Right cardiac atrium (tissue), 5 donors: ENCODE results near the gene NAPA. TPM values are rescaled to one million over a fixed set of nuclear protein-coding genes. Genes with fewer than 3 reads are reported as not detected.
A peak's percentile ranks its signal among the peaks of the same experiment; 100 is the strongest.

Source experiments
- ATAC-seq, 2 donors: fragments of 200-7000 bp; cut with Tn5 transposase; one replicate each; pipeline versions ENCODE4 v1.8.0 to v1.9.1; 2020; ENCODE audit warnings: moderate library complexity in 2 of 2, mild to moderate bottlenecking in 1 of 2
- DNase-seq, 3 donors: peaks; one replicate each; pipeline ENCODE4 v3.0.0-alpha.2; 2020
- H3K27ac ChIP-seq: one replicate; pipeline ENCODE4 v1.5.1; 2013; ENCODE audit warnings: mild to moderate bottlenecking, low read length, control low read depth, moderate library complexity
- H3K27me3 ChIP-seq: one replicate; pipeline ENCODE4 v1.6.1; 2013; ENCODE audit not compliant: control insufficient read depth, insufficient read depth
- H3K4me1 ChIP-seq: one replicate; pipeline ENCODE4 v1.6.1; 2013; ENCODE audit warnings: low read length; ENCODE audit not compliant: control insufficient read depth, insufficient read depth
- H3K4me3 ChIP-seq: one replicate; pipeline ENCODE4 v1.5.1; 2013; ENCODE audit warnings: low read length, control low read depth
- H3K9me3 ChIP-seq: one replicate; pipeline ENCODE4 v1.6.1; 2013; ENCODE audit warnings: low read length; ENCODE audit not compliant: control insufficient read depth
- WGBS: extraction: QIAGEN DNeasy Blood & Tissue Kit; methylation state at CpG from one replicate; pipeline ENCODE4 v1.1.7; 2013; 5-methylcytosine and 5-hydroxymethylcytosine counted together
- intact Hi-C, 4 donors: fragments of 100-400 bp; cut with DNase I; formaldehyde crosslinking; loops; one replicate each; pipeline versions ENCODE4 v1.11.0 to v1.14.0; 2022 to 2023
- polyA plus RNA-seq: library from polyadenylated mRNA; stranded (reverse); fragments of 200-250 nt; gene quantifications from one replicate; pipeline ENCODE4 v1.2.3, GENCODE V29; 2013
- total RNA-seq, 4 donors: library from RNA; stranded (reverse); fragmentation: NEBNext Ultra II Directional; extraction: Animal tissue kit (Norgen Biotek cat#: 25700); gene quantifications; one replicate each; pipeline ENCODE4 v1.2.1, GENCODE V29; 2021
- donor health status: healthy with polysubstance abuse.
- donor health status: DM: no; HTN: yes; CAD: no.
- donor health status: DM: no; HTN: no; CAD: no.
- donor health status: DM: no; HTN: yes; CAD: no; lungs with severe emphysema.
- donor health status: DM: yes; HTN: yes; CAD: no.

The NAPA gene
- total and polyA plus RNA-seq, 5 donors = 91.7 to 111 (median 105) TPM

GRCh38 chr19:47483800-47484690 is 30.8 kb downstream of the NAPA start, which contains the start of gene KPTN:
Gene KPTN (minus strand): TSS chr19:47484219. CDS start chr19:47484160, 59 bp downstream.
- 2% methylated on average over 57 of the region's 57 CpGs for WGBS
- DNase-seq = peak; percentile 89 to 95 (median 95)
- H3K4me1 ChIP-seq = no peaks in the 10 kb centered on the region
- H3K27me3 ChIP-seq = no peaks in the 10 kb centered on the region
- H3K9me3 ChIP-seq = no peaks in the 10 kb centered on the region
- peak within 1 kb of the TSS; percentile 65 for H3K4me3 ChIP-seq
- intact Hi-C loops = no loop called here
- H3K27ac ChIP-seq = peak within 1 kb of the TSS; percentile 87
- ATAC-seq = peak; percentile 91 to 92

DNA sequence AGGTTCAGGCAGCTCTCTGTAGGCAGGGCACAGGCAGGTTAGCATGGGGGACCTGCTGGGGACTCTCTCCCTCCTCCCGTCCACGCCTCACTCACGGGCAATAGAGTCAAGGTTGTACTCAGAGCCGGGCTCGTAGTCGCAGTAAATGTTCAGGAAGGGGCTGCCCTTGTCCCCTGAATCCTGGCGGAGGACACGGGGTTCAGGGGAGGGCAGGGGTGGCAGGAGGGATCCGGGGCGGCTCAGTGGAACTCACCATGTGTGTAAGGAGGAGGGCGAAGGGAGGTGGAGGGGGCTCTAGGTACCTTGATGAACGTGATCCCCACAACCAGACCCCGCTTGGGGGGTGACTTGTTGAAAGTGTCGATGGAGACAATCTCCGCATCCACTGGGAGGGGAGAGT is 31.7 kb downstream of the NAPA start:
- no peaks in the 10 kb centered on the region for H3K9me3 ChIP-seq
- no peaks in the 10 kb centered on the region for H3K27me3 ChIP-seq
- H3K27ac ChIP-seq = no peak overlapping the region
- H3K4me3 ChIP-seq = no peak overlapping the region
- 89% methylated on average over 15 of the region's 15 CpGs for WGBS
- intact Hi-C loops = no loop called here
- peak in 1 of 3 donors; percentile 55 for DNase-seq
- no peaks in the 10 kb centered on the region for H3K4me1 ChIP-seq
- peak in 1 of 2 donors; percentile 2 for ATAC-seq

GRCh38 chr19:47481460-47482052 is 33.3 kb downstream of the NAPA start:
- DNase-seq = no peak
- intact Hi-C loops = no loop called here
- H3K27ac ChIP-seq = no peak overlapping the region
- H3K9me3 ChIP-seq = no peaks in the 10 kb centered on the region
- H3K4me3 ChIP-seq = no peak overlapping the region
- ATAC-seq = no peak
- H3K27me3 ChIP-seq = no peaks in the 10 kb centered on the region
- no peaks in the 10 kb centered on the region for H3K4me1 ChIP-seq
- 96% methylated on average over 4 of the region's 4 CpGs for WGBS

DNA sequence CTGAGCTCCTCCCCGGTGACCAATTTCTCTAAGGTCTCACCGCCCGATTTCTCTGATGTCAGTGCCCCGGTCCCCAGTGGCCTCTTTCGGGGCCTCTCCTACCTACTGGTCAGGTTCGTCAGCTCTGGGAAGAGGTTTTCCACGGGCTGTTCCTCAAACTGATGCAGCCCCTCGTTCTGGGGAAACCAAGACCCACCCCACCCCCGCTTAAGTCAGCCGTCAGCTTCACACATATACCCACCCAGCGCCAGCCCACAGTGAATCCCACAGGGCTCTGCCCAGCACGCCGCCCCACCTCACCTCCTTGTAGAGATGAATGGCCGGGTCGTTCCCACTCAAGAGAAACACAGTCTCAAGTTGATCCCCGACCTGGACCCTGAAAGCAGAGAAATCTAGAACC is 34.2 kb downstream of the NAPA start:
- no peaks in the 10 kb centered on the region for H3K9me3 ChIP-seq
- H3K27ac ChIP-seq = no peak overlapping the region
- H3K4me1 ChIP-seq = no peaks in the 10 kb centered on the region
- 86% methylated on average over 16 of the region's 16 CpGs for WGBS
- no peak overlapping the region for H3K4me3 ChIP-seq
- H3K27me3 ChIP-seq = no peaks in the 10 kb centered on the region
- ATAC-seq (no peak), DNase-seq (peak in 1 of 3 donors; percentile 26)
- intact Hi-C loops = no loop called here

DNA sequence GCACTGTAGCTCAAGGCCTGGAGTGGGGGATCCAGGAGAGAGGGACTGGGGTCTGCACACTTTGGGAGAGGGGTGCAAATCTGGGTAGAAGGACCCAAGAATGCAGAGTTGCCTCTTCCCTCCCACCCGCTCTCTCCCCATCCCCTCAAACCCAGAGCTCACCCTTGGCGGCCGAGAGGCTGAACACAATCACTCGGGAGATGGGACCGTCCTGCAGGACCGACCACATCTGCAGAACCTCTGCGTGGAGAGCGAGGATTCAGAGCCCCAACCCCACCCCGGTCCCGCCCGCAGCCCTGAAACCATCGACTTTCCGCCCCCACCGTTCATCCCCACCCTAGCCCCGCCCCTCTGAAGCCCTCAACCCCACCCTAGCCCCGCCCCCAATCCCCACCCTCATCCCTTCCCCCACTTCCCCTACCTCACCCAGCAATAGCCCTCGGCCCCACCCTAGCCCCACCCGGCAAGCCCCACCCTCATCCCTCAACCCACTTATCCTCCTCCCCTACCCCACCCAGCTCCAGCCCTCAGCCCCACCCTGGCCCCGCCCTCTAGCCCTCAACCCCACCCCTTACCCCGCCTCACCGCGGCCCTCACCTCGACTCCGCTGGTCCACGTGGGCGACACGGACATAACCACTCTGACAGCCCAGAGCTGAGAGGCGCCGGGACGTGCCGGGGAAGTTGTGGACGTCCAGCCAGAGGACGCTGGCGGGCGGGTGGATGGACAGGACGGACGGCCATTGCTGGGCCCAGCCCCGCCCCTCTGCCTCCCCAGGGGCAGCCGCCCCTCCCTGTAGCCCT is 35.0 kb downstream of the NAPA start:
- no peak overlapping the region for H3K27ac ChIP-seq
- H3K27me3 ChIP-seq = no peaks in the 10 kb centered on the region
- intact Hi-C loops = no loop called here
- no peaks in the 10 kb centered on the region for H3K9me3 ChIP-seq
- ATAC-seq (peak; percentile 17 to 22), DNase-seq (peak in 2 of 3 donors; percentile 71 to 75)
- no peak overlapping the region for H3K4me3 ChIP-seq
- no peaks in the 10 kb centered on the region for H3K4me1 ChIP-seq
- 10% methylated on average over 39 of the region's 39 CpGs for WGBS

- DNase-seq (no peak), ATAC-seq (no peak)
- Histone ChIP-seq H3K27ac (no peak overlapping the region), H3K9me3 (no peaks in the 10 kb centered on the region), H3K4me1 (no peaks in the 10 kb centered on the region), H3K4me3 (no peak overlapping the region), H3K27me3 (no peaks in the 10 kb centered on the region)
- WGBS = 84% methylated on average over 17 of the region's 17 CpGs
- intact Hi-C loops = no loop called here
These were observed 38.4 kb downstream of the NAPA start for GRCh38 chr19:47476438-47476972.

DNA sequence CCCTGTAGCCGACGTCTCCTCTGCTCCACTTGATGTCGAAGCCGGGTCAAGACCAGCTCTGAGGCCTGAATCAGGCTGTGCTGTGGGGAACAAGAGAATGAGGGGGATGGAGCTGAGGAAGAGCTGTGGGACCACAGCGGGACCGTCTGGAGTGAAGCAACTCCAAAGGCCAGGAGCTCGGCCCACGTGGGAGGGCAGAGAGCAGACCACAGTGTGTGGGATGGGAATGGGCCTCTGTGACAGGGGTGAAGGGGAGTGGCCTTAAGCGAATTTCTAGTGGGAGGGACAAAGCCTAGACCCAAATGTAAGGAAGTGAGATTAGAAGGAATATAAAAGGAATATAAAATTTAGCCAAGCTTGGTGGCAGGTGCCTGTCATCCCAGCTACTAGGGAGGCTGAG is 39.4 kb downstream of the NAPA start:
- WGBS = 80% methylated on average over 9 of the region's 9 CpGs
- ATAC-seq (no peak), DNase-seq (no peak)
- H3K27me3 ChIP-seq = no peaks in the 10 kb centered on the region
- no peak overlapping the region for H3K4me3 ChIP-seq
- no peak overlapping the region for H3K27ac ChIP-seq
- intact Hi-C loops = no loop called here
- H3K4me1 ChIP-seq = no peaks in the 10 kb centered on the region
- no peaks in the 10 kb centered on the region for H3K9me3 ChIP-seq

GRCh38 chr19:47473336-47473735 is 41.5 kb downstream of the NAPA start:
- WGBS = 69% methylated on average over 10 of the region's 10 CpGs
- Histone ChIP-seq H3K4me1 (no peaks in the 10 kb centered on the region), H3K27me3 (no peaks in the 10 kb centered on the region), H3K4me3 (no peak overlapping the region), H3K9me3 (no peaks in the 10 kb centered on the region), H3K27ac (no peak overlapping the region)
- peak in 1 of 2 donors; percentile 8 for ATAC-seq
- intact Hi-C loops = no loop called here
- DNase-seq = no peak

- DNase-seq = peak; percentile 69 to 91 (median 85)
- H3K27me3 ChIP-seq = no peaks in the 10 kb centered on the region
- 4% methylated on average over 29 of the region's 29 CpGs for WGBS
- ATAC-seq = peak; percentile 51 to 54
- H3K4me3 ChIP-seq = no peak within 1 kb of the TSS
- H3K9me3 ChIP-seq = no peaks in the 10 kb centered on the region
- H3K27ac ChIP-seq = no peak within 1 kb of the TSS
- no peaks in the 10 kb centered on the region for H3K4me1 ChIP-seq
- intact Hi-C loops = no loop called here
These were observed 43.0 kb downstream of the NAPA start, which contains the start of gene SLC8A2 for GRCh38 chr19:47471733-47472457. Gene SLC8A2 (minus strand): TSS chr19:47471893. CDS start chr19:47466403, 5,490 bp downstream.

DNA sequence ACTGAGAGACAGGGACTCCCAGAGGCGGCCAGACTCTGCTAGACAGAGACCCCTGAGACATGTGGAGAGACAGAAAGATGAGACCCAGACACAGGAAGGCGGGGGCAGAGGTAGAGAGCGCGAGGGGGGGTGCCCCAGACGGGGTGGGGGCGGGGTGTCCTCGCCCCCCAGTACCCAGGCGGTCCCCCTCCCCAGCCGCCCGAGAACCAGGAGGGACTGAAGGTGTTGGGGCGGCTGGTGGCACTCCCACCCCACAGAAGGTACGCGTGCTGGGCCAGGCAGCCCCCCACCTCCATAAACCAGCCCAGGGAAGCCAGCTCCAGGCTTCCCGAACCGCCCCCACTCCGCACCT is 43.5 kb downstream of the NAPA start:
- no peak for DNase-seq
- Histone ChIP-seq H3K4me3 (no peak overlapping the region), H3K27me3 (no peaks in the 10 kb centered on the region), H3K27ac (no peak overlapping the region), H3K9me3 (no peaks in the 10 kb centered on the region), H3K4me1 (no peaks in the 10 kb centered on the region)
- 3% methylated on average over 16 of the region's 16 CpGs for WGBS
- peak in 1 of 2 donors; percentile 11 for ATAC-seq
- intact Hi-C loops = no loop called here
